Adrenal gland (tissue), 12 donors: ENCODE data around the gene ALG6. TPM values are rescaled to one million over a fixed set of nuclear protein-coding genes. Genes with fewer than 3 reads are reported as not detected.

Experiments
- DNase-seq, 7 donors: peaks; one replicate each; pipeline ENCODE4 v3.0.0-alpha.2; 2019 to 2020
- H3K27ac ChIP-seq, 5 donors: fragments of 200-600 bp; sonication (generic) in 4 of 5; 1 replicate in 3 of 5; 2 replicates in 2 of 5; pipeline versions ENCODE4 v1.5.1 to v1.8.0; 2016 to 2020; ENCODE audit warnings: mild to moderate bottlenecking in 1 of 5
- H3K27me3 ChIP-seq: fragments of 200-600 bp; 2 replicates; pipeline ENCODE4 v1.8.0; 2021
- H3K36me3 ChIP-seq, 2 donors: fragments of 200-600 bp; replicated peaks in 1 of 2; 1 replicate in 1 of 2; 2 replicates in 1 of 2; pipeline versions ENCODE4 v1.5.1 to v1.8.0; 2018 to 2022
- H3K4me1 ChIP-seq, 2 donors: fragments of 200-600 bp; replicated peaks in 1 of 2; 1 replicate in 1 of 2; 2 replicates in 1 of 2; pipeline versions ENCODE4 v1.5.1 to v1.8.0; 2018 to 2021
- H3K4me3 ChIP-seq, 4 donors: fragments of 200-600 bp; sonication (generic) in 3 of 4; one replicate each; pipeline ENCODE4 v1.5.1; 2016 to 2018
- H3K9me3 ChIP-seq, 3 donors: fragments of 200-600 bp; sonication (generic) in 1 of 3; replicated peaks in 1 of 3; 1 replicate in 2 of 3; 2 replicates in 1 of 3; pipeline versions ENCODE4 v1.5.1 to v1.8.0; 2016 to 2021
- POLR2A ChIP-seq, 2 donors: fragments of 450-650 bp; IDR thresholded peaks; one replicate each; pipeline ENCODE4 v1.6.1; 2017; ENCODE audit warnings: antibody characterized with exemption in 2 of 2, mild to moderate bottlenecking in 2 of 2, moderate library complexity in 1 of 2
- WGBS, 4 donors: extraction: QIAGEN DNeasy Blood & Tissue Kit in 2 of 4; methylation state at CpG; one replicate each; pipeline versions ENCODE4 v1.1.5 to v1.1.7; 2013 to 2017; 5-methylcytosine and 5-hydroxymethylcytosine counted together
- intact Hi-C, 2 donors: fragments of 100-400 bp; cut with DNase I; formaldehyde crosslinking; loops; one replicate each; pipeline versions ENCODE4 v1.14.1 to v1.15.0; 2022 to 2023
- polyA plus RNA-seq, 3 donors: library from polyadenylated mRNA; stranded (reverse); fragments of 200-250 nt in 2 of 3; fragments of 350-450 nt in 1 of 3; fragmentation: Illumina TruSeq in 1 of 3; extraction: RNeasy Lipid Tissue Mini Kit (QIAGEN cat#74804) in 1 of 3; gene quantifications; one replicate each; pipeline ENCODE4 v1.2.3, GENCODE V29; 2013 to 2014
- total RNA-seq, 9 donors: library from RNA; depleted of rRNA in 4 of 9; stranded (reverse); fragments of >200 nt in 4 of 9; fragments of 120-200 nt in 1 of 9; fragmentation: NEBNext Ultra II Directional in 1 of 9; extraction: Animal tissue kit (Norgen Biotek cat#: 25700) in 1 of 9; gene quantifications; one replicate each; pipeline versions ENCODE4 v1.1.0 to v1.2.4, GENCODE V29; 2013 to 2023
- TF ChIP-seq, protein P1 (sequence below), 6 experiments: fragments of 450-650 bp in 4 of 6; fragments of 200-600 bp in 2 of 6; sonication (generic) in 1 of 6; IDR thresholded peaks; 1 replicate in 5 of 6; 2 replicates in 1 of 6; pipeline versions ENCODE4 v1.5.1 to v1.8.0; 2016 to 2021; ENCODE audit warnings: antibody characterized with exemption in 6 of 6, mild to moderate bottlenecking in 2 of 6, moderate library complexity in 1 of 6
- donor health status: healthy with polysubstance abuse.
- donor health status: Bipolar disorder and iron deficiency.
- donor health status: DM: yes; HTN: yes; CAD: no.
- donor health status: DM: no; HTN: no; CAD: no.
- donor health status: DM: no; HTN: no; CAD: no.
- donor health status: DM: yes; HTN: yes; CAD: no.

The ALG6 gene
- total and polyA plus RNA-seq, 12 donors: 7.8 to 29.3 (median 12.0) TPM

- Histone ChIP-seq H3K36me3 (no peaks in the 10 kb centered on the region), H3K4me3 (no peak overlapping the region), H3K4me1 (peaks cover 9 to 13% of the 10 kb centered on the region in 2 donors), H3K27ac (no peak overlapping the region), H3K27me3 (peaks cover 100% of the 10 kb centered on the region), H3K9me3 (no peaks in the 10 kb centered on the region)
- WGBS, 4 donors: 17 to 25% (median 18%) methylated on average over 33 to 37 of the region's 37 CpGs
- intact Hi-C loops: loop anchor here in 1 of 2 donors (5.0 kb wide), 1 partner anchor 216 kb away; no protein-coding TSS in a partner anchor
- no peak for DNase-seq
- TF ChIP-seq POLR2A (IDR thresholded peaks at IDR 0.05): no peak
- TF ChIP-seq, protein P1, sequence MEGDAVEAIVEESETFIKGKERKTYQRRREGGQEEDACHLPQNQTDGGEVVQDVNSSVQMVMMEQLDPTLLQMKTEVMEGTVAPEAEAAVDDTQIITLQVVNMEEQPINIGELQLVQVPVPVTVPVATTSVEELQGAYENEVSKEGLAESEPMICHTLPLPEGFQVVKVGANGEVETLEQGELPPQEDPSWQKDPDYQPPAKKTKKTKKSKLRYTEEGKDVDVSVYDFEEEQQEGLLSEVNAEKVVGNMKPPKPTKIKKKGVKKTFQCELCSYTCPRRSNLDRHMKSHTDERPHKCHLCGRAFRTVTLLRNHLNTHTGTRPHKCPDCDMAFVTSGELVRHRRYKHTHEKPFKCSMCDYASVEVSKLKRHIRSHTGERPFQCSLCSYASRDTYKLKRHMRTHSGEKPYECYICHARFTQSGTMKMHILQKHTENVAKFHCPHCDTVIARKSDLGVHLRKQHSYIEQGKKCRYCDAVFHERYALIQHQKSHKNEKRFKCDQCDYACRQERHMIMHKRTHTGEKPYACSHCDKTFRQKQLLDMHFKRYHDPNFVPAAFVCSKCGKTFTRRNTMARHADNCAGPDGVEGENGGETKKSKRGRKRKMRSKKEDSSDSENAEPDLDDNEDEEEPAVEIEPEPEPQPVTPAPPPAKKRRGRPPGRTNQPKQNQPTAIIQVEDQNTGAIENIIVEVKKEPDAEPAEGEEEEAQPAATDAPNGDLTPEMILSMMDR (IDR thresholded peaks at IDR 0.05): no peak
These were observed 40.7 kb upstream of the ALG6 start for GRCh38 chr1:63326473-63327380.

- Histone ChIP-seq H3K4me1 (peaks cover under 1 to 5% of the 10 kb centered on the region in 2 donors), H3K4me3 (no peak overlapping the region), H3K27me3 (peaks cover 99% of the 10 kb centered on the region), H3K27ac (no peak overlapping the region), H3K36me3 (no peaks in the 10 kb centered on the region), H3K9me3 (no peaks in the 10 kb centered on the region)
- peak; percentile 20 to 65 (median 46) for DNase-seq
- no peak for TF ChIP-seq POLR2A (IDR thresholded peaks at IDR 0.05)
- TF ChIP-seq, protein P1 (IDR thresholded peaks at IDR 0.05): peak; percentile 30 to 65 (median 53)
- intact Hi-C loops: loop anchor here in 1 of 2 donors (5.0 kb wide), 1 partner anchor 215 kb away; no protein-coding TSS in a partner anchor
- WGBS, 4 donors: 9 to 12% (median 10%) methylated on average over 22 to 25 of the region's 25 CpGs
These were observed 39.9 kb upstream of the ALG6 start for GRCh38 chr1:63327417-63328054.

DNA sequence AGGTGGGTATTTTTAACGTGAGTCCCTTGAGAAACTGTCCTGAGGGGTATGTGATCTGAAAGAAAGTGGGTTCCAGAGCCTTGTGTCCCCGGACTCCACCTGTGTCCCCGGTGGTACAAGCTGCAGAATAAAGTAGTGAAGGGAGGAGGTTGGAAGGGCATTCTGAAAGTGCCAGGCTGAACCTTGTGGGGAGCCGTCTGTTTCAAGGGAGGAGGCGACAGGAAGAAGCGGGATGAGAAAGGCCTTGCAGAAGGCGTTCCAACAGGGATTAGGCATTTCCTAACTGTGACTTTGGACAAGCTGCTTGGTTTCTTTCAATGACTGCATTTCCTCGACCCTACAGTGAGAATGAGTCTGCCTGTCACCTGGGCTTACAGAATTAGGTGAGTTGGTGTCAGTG is 39.3 kb upstream of the ALG6 start:
- no peaks in the 10 kb centered on the region for H3K36me3 ChIP-seq
- no peak for TF ChIP-seq POLR2A (IDR thresholded peaks at IDR 0.05)
- TF ChIP-seq, protein P1 (IDR thresholded peaks at IDR 0.05): no peak
- H3K27me3 ChIP-seq: peaks cover 95% of the 10 kb centered on the region
- 55 to 71% (median 62%) methylated on average over 8 of the region's 8 CpGs for WGBS, 4 donors
- no peak for DNase-seq
- H3K9me3 ChIP-seq: no peaks in the 10 kb centered on the region
- H3K27ac ChIP-seq: no peak overlapping the region
- no peak overlapping the region for H3K4me3 ChIP-seq
- intact Hi-C loops: loop anchor here in 1 of 2 donors (5.0 kb wide), 1 partner anchor 214 kb away; no protein-coding TSS in a partner anchor
- no peaks in the 10 kb centered on the region for H3K4me1 ChIP-seq

GRCh38 chr1:63328781-63329180 is 38.6 kb upstream of the ALG6 start:
- DNase-seq: no peak
- H3K27ac ChIP-seq: no peak overlapping the region
- no peaks in the 10 kb centered on the region for H3K36me3 ChIP-seq
- intact Hi-C loops: loop anchor here in 1 of 2 donors (5.0 kb wide), 1 partner anchor 214 kb away; no protein-coding TSS in a partner anchor
- no peaks in the 10 kb centered on the region for H3K9me3 ChIP-seq
- no peaks in the 10 kb centered on the region for H3K4me1 ChIP-seq
- peaks cover 92% of the 10 kb centered on the region for H3K27me3 ChIP-seq
- H3K4me3 ChIP-seq: no peak overlapping the region
- TF ChIP-seq, protein P1 (IDR thresholded peaks at IDR 0.05): no peak
- no peak for TF ChIP-seq POLR2A (IDR thresholded peaks at IDR 0.05)
- 74 to 91% (median 80%) methylated on average over 7 to 9 of the region's 9 CpGs for WGBS, 4 donors
